Amniotic epithelial cell (primary cell): Measurements from ENCODE around the gene COG5.

Source experiments
- DNase-seq: peaks from one replicate; pipeline ENCODE4 v3.0.0-alpha.2; 2010; ENCODE audit warnings: low read depth

Gene COG5

DNA sequence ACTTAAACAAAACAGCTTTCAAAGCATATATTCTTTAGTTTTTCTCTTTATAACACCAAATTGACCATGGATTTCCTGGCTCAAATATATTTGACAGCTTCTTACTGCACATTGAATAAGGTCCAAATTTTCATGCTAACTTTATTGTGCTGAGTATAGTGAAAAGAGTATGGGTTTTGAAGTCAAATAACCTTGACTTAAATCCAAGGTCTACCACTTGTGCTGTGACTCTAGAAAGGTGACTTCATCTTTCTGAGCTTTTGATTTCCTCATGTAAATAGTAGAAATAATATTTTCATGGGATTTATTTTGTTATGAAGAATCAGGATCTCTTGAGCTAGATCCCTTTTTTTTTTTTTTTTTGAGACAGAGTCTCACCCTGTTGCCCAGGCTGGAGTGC lies 233.2 kb downstream of the COG5 start:
- no peak for DNase-seq

DNA sequence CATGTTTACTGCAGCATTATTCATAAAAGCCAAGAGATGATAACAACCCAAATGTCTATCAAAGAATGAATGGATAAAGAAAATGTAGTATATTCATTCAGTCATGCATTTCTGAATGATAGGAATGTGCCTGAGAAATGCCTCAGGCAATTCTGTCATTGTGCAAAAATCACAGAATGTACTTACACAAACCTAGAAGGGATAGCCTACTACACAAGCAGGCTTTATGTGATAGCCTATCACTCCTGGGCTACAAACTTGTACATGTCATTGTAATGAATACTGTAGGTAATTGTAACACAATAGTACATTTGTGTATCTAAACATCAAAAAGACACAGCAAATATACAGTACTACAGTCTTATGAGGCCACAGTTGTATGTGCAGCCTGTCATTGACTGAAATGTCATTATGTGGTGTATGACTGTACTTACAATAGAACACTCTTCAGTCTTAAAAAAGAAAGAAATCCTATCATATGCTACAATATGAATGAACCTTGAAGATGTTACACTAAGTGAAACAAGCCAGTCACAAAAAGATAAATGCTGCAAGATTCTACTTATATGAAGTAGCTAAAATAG lies 235.6 kb downstream of the COG5 start:
- peak; percentile 17 for DNase-seq

DNA sequence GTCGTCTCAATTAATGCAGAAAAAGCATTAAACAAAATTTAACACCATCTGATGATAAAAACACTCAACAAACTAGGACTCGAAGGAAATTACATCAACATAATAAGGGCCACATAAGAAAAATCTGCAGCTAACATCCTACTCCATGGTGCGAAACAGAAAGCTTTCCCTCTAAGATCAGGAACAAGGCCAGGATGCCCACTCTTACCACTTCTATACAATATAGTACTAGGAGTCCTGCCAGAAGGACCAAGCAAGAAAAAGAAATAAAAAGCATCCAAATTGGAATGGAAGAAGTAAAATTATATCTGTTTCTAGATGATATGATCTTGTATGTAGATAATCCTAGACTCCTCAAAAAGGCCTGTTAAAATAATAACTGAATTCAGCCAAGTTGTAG lies 237.7 kb downstream of the COG5 start:
- DNase-seq = no peak

DNA sequence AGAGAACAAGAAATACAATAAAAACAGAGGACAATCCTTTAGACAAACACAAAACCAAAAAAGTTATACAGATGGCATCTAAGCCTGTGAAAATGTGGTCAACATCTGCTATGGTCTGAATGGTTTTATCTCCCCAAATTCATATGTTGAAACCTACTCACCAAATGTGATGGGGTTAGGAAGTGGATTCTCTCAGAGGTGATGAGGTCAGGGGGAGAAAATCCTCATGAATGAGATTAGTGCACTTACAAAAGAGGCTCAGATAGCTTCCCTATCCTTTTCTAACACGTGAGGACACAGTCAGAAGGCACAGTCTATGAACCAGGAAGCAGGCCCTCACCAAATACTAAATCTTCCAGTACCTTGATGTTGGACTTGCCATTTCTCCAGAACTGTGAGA lies 241.7 kb downstream of the COG5 start:
- no peak for DNase-seq

DNA sequence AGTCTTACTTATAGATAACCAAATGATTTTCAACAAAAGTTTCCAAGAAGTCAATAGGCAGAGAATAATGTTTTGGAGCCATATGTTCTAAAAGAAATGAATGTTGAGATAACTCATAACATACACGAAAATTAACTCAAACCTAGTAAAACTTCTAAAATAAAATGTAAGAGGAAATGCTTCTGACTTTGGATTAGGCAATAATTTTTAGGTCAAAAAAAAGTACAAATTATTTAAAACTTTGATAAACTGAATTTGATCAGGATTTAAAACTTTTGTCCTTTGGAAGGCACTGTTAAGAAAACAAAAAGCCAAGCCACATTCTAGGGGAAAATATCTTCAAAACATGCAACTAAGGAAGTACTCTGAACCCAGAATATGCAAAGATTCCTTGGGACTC lies 242.1 kb downstream of the COG5 start:
- no peak for DNase-seq

DNA sequence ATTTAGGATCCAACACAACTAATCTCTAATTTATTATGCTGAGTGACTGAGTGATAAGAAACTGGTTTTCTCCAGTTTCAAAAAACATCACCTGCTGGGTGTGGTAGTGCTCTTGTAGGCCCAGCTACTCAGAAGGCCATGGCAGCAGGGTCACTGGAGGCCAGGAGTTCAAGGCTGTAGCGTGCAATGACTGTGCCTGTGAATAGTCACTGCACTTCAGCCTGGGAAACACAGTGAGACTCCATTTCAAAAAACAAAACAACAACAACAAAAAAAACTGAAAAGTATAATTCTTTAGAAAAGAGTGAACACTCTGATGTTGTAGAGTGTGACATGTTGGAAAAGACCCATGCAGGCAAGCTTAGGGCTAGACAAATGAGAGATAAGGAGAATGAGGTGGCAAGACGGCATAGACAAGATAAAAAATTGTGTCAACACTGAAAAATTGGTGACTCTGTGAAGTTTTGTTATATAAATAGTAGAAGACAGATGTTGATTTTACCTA lies 243.9 kb downstream of the COG5 start:
- no peak for DNase-seq

DNA sequence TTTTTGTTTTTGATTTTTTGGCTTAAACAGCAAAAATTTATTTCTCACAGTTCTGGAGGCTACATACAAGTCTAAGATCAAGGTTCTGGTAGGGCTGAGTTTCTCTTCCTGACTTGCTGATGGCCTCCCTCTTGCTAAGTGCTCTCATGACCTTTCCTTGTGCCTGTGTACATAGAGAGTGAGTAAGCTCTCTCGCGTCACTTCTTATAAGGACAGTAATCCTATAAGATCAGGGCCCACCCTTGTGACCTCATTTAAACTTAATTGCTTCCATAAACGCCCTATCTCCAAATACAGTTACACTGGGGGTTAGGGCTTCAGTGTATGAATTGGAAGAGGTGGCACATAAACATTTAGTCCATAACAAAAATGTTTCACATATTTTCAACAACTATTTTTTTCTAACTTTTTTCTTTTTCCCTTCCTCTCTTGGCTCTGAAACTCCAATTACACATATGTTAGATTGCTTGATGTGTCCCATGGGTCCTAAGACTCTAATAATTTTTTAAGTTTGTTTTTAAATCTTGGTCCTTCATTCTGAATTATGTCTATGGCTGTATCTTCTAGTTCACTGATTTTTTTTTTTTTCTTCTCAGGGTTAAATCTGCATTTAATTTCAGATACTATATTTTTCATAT lies 245.1 kb downstream of the COG5 start:
- peak; percentile 13 for DNase-seq

DNA sequence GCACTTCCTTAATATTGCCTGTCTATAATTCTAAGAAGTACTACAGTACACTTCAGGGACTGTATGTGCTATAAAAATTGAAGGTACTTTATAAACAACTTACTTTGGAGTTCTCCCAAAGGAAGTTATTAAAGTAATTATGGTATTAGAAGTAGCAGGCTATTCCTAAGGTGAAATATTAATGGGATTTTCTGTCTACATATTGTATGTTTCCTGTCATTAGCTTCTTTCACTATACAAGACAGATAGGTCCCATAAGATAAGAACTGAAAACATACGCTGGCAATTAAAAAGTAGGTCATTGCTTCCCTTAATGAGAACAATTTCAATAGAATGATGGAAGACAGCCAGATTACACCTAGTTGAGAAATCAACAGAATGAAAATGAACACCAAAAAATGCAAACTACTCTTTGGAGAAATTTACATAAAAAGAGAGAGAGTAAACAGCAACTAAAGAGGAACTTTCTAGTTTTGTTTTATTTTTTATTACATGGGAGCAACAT lies 248.0 kb downstream of the COG5 start:
- DNase-seq = no peak

DNA sequence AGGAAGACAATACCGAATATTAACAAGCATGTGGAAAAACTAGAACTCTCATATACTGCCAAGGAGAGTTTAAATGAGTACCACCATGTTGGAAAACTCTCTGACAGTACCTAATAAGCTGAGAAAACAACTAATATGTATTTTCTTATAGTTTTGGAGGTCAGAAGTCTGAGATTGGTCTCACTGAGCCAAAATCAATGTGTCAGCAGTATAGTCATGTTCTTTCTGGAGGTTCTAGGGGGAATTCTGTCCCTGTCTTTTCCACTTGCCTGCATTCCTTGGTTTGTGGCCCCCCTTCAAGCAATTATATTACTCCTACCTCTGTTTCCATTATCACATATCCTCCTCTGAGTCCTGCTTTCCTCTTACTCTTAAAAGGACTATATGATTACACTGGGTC lies 250.4 kb downstream of the COG5 start:
- DNase-seq = no peak

DNA sequence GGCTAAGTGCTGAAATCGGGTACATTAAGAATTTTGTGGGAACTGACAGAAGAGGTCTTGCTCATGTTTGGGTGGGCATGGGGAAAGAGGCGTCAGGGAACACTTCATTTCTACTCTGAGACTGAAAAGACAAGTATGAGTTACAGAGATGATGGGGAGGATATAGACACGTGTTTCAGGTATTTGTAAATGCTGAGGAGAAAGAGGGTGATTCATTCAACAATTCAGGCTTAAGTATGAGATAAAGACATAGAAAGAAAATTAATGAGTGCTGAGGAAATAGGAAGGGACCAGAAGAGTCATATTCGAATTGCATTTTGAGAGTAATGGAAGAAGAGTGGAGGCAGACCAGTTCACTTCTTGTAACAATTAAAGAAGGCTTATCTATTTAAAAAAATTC lies 251.3 kb downstream of the COG5 start:
- DNase-seq = peak; percentile 65

DNA sequence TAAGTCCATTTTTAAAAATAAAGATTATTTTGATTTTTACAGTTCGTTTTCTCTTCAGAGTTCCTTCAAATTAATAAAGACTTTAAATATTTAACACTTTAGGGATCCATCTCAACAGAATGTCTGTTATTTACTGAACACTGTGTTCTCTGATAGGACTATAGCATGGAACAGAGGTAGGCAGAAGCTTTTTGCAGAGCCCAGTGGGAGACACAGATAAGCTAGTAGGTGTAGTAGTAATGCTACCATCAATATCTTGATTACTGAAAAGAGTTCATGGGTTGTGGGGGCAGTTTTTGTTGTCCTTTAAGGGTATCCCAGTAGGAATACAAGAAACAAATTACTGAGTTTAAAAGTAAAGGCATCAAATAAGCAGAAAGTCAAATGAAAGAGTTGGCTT lies 254.4 kb downstream of the COG5 start:
- DNase-seq = no peak

DNA sequence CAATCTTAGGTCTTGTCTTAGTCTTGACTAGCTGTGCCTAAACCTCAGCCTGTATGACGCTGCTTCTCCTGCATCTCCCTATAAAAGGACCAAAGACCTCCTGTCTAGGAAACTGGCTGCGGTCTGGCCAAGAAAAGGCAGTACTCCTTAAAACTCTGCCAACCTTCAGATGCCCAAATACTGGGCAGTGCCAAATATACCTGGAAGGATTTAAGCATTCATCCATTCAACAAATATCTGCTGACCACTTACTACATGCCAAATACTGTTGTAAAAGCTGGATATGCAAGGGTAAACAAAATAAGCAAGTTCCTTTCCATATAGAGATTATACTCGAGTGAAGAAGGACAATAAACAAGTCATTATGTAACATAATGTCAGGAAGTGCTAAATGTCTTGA lies 259.1 kb downstream of the COG5 start:
- DNase-seq = no peak

DNA sequence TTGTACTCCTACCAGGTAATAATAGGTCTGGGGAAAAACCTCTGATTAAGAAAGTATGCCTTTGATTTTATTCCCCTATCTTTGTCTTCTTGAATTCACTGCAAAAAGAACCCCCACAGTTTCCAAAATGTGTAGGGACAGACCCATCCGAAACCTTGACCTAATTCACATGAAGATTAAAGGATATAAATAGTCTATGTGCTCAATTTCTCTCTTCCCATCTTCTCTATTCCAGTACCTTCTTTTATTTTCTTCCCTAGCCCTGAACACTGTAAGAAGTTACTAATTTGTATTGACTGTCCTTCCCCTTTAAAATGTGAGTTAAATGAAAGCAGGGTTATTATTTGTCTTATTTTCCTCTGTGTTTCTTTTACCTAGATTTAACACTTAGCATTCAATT lies 259.7 kb downstream of the COG5 start:
- no peak for DNase-seq

DNA sequence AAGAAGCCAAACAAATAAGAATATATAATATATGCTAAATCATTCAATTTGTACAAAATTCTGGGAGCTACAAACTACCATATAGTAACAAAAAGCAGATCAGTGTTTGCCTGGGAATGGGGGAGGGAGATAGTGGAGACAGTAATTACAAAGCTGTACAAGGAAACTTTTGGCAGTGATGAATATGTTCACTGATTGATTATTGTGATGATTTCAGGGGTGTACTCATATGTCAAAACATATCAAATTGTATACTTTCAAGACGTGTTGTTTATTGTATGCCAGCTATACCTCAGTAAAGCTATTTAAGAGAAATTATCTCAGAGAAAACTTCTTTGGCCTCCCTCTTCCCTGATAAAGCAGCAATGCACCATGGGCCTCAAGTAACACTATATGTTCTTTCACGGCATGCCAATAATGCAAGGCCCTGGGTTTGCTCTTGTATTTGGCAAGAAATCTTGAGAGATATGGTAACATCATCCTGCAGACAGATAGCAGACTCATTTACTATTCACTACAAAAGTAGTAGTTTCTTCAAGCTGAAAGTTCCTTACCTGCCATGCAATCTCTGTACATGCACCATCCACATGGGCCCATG lies 261.4 kb downstream of the COG5 start:
- DNase-seq = no peak

DNA sequence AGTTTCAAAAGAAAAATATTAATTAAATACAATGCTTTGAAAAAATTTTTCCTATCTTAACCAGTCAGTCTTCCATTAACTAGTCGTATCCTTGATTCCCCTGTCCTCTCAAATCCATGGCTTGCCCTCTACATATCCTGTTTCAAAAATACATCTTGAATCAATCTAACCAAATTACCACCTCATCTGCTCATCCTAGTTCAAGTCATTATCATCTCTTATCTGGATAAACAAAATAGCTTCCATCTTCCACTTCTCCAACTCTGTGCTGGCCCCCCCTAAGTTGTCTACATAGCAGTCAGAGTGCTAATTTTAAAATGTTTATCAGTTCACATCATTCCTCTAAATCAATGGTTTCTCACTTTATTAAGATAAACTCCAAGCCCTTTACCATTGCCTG lies 269.5 kb downstream of the COG5 start:
- no peak for DNase-seq

DNA sequence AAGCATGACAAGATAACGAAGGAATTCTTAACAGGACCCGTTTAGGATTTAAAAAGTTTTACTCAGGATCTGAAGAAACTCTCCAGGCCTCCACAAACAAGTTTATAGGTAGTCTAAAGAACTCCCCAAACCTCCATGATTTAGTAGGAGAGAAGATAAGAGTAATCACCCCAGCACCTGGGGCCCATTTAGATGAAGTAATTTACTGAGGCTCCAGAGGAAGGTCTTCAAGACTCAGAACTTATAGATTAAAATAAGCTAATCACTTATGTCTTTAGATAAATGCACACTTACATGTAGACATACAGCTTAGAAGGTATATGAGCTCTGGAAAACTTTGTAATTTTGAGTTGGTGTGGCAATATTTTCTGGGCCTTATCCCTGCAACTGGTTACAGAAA lies 271.1 kb downstream of the COG5 start:
- no peak for DNase-seq

DNA sequence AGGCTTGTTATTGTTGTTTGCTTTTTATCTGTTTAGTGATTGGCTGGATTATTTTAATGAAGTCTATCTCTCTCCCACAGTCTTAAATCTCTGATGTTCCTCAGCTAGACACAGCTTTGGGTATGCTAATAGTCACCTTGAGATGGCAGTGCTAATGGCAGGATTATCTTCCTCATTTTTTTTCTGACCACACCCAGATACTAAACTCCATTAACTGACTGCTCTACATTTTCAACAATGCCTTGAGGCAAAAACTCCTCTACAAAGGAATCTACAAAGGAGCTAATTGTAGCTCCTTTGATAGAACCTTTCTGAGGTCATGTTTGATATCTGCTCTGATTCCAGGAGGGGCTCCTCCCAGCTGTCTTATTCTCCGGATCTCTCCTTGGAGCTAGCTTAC lies 272.3 kb downstream of the COG5 start:
- no peak for DNase-seq

DNA sequence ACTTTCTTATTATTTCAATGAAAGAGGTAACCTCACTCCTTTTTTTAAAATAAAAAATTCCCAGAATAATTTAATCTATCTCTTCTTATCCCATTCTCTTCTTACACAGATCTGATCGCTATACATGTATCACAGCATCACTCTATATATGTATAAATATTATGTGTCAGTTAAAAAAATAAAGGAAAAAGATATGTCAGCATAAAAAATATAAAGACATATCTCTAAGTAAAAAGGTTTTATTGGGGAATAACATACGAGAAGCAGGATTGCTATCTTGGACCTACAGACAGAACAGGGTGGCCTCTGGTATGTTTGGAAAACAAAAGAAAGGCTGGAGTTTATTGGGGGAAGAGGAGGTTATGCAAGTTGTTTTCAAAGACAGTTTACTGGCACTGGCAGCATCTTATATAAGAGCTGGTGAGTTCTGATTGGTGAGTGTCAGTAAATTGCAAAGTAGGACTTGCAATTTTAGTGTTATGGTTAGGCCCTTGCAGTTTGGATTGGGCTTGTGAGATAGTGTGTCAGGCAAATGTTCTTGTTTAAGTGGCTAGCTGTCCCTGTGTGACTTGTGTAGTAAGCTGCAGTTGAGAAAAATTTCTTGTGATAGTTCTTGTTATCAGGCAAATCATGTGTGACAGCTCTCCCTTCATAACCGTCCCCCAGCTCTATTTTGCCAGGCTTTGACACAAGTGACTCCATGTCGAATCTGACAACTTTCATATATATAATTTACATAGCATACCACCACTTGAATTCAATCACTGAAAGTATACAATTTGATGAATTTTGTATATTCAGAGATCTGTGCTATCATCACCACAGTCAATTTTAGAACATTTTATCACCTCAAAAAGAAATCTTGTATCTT lies 276.7 kb downstream of the COG5 start:
- peak; percentile 2 for DNase-seq

DNA sequence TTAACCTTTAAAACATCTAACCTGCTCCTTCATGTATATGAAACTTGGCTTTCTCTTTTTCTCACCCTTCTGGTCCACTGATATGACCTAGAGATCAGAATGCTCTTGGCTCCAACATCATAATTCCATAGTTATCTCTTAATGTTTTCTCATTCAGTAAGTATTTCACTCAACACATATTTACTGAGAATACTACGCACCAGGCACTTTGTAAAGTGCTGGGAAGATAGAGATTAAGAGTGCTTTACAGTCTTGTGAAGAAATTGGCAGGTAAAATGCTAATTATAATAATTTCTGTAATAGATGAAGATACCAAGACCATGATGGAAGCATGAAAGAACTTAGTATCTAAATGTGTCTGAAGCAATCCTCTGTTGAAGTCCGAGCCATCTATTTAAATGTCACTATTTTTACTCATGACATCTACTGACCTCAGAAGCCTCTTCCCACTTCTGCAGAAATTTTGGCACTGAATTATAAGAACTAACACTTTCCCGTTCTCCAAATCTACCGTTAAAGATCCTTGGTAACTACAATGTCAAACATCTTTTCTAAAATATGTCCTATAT lies 278.7 kb downstream of the COG5 start:
- no peak for DNase-seq

DNA sequence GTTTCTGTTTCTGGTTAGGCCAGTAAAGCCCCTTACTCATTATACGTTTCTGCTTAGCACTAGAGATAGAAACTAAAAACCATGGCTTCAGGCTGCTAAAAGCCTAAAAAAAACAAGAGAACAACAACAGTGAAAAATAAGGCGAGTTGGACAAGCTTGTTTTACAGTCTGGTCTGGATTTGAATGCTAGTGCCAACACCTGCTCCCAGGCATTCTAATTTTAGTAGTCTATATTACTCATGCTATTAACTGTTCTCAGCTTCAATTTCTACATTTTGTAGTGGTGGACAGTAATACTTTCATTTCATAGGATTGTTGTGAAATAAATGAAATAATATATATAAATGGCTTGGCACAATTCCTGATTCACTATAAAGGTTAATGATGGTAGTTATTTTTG lies 286.4 kb downstream of the COG5 start:
- peak; percentile 10 for DNase-seq

DNA sequence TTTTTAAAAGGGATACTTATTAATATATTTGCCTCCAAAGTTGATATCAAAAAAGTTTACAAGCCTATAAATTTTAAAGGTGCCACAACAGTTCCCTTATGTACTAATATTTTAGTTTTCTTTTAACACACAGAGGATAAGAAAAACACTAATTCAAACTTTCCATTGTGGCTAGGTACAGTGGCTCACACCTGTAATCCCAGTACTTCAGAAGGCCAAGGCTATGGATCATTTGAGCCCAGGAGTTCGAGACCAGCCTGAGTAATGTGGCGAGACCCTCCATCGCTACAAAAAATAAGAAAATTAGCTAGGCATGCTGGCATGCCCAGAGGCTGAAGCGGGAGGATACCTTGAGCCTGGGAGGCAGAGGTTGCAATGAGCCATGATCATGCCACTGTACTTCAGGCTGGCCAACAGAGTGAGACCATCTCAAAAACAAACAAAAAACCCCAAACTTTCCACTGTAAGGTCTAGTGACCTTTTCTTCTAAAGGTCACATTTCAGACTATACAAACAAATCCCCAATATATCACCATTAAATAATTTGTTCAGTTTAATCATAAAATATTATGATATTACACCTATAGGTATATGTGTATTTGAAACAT lies 287.4 kb downstream of the COG5 start:
- no peak for DNase-seq

DNA sequence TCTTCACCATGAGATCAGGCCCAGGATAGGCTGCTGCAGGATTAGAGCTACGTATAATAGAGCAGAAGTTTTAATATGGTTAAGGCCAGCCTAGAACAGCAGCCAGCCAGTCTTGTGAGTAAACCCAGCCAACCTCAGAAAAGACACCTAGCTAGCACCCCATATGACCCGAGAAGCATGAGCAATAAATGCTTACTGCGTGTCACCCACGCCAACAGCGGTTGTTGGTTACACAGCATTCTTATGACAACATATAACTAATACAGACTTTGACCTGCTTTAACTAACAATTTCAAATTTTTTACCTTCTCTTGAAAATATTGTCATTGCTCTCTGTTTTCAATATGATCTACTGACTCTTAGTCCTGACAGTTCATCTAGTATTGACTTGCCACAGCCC lies 289.2 kb downstream of the COG5 start:
- DNase-seq = no peak
